Measurements from ENCODE around the gene CCL8.
"Not testable (repeated sequence)": the region's sequence is repeated elsewhere in the genome, so short reads cannot be mapped to it uniquely, and the experiment has no call there.

CCL8 gene

DNA sequence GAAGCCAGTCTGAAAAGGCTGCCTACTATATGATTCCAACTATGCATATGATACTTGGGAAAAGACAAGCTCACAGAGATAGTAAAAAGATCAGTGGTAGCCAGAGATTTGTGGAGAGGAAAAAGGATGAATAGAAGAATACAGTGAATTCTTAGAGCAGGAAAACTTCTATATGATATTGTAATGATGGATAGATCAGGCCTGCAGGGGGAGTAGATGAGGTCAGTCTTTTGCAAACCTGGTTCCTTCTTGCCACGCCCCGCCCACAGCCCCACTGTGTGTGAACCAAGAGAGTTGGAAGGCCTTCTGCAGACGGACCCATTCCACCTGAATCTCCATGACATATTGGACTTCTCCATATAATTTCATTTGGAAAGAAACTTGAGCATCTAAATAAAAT is 761 bp upstream of the CCL8 start:
- peak; percentile 56 to 77 for DNase-seq

DNA sequence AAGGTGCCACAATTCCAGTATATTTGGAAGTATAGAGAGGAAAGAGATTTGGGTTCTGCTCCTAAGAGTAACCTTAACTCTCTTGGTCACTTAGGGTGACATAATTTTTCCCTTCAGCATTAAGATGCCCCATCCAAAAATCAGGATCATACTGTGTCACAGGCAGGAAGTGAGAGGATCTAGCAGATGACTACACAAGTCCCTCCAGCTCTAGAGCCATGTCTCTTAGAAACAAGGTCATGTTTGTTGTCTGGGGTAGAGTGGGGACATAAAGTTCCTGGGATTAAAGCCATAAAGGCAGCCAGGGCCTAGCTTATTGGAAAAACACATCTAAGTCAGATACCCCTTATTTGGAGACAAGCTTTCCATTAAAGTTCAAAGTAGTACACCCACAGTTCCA is 2.7 kb downstream of the CCL8 start:
- DNase-seq, result no peak

DNA sequence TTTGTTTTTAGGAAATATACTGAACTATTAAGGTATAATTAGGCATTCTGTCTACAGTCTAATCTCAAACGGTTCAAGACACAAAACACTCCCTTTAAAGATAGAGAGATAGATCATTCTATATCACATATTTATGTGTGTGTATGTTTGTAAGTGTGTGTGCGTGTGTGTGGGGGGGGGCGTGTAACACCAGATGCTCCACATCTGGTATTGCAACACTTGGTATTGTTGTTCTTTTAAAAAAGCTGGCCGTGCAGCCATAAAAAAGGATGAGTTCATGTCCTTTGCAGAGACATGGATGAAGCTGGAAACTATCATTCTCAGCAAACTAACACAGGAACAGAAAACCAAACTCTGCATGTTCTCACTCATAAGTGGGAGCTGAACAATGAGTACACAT is 8.3 kb downstream of the CCL8 start:
- DNase-seq, result not testable (repeated sequence)

DNA sequence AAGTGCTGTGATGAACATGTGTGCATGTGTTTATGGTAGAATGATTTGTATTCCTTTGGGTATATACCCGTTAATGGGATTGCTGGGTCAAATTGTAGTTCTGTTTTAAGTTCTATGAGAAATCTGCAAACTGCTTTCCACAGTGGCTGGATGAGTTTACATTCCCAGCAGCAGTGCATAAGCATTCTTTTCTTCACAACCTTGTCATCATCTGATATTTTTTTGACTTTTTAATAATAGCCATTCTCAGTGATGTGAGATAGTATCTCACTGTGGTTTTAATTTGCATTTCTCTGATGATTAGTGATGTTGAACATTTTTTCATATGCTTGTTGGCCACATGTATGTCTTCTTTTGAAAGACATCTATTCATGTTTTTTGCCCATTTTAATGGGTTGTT is 18.5 kb downstream of the CCL8 start:
- DNase-seq, result no peak

DNA sequence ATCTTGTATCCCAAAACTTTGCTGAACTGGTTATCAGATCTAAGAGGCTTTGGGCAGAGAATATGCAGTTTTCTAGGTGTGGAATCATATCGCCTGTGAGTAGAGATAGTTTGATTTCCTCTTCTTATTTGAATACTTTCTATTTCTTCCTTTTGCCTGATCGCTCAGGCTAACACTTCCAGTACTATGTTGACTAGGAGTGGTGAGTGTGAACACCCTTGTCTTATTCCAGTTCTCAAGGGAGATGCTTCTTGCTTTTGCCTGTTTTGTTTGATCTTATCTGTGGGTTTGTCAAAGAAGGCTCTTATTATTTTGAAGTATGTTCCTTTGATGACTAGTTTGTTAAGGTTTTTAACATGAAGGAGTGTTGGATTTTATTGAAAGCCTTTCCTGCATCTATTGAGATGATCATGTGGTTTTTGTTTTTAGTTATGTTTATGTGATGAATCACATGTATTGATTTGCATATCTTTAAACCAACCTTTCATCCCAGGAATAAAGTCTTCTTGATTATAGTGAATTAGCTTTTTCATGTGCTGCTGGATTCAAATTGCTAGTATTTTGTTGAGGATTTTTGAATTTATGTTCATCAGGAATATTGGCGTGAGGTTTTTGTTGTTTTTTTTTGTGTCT is 20.0 kb downstream of the CCL8 start:
- no peak for DNase-seq

DNA sequence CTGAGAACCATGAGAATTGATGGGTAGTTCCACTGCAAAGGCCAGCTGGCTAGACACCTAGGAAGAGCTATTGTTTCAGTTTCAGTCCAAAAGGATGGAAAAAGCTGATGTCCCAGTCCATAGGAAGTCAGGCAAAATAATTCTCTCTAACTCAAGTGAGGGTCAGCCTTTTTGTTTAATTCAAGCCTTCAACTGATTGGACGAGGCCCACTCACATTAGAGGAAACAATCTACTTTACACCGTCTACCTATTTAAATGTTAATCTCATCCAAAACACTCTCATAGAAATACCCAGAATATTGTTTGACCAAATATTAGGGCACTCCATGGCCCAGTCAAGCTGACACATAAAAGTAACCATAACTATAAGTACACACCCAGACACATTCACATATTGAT is 22.7 kb downstream of the CCL8 start:
- no peak for DNase-seq

DNA sequence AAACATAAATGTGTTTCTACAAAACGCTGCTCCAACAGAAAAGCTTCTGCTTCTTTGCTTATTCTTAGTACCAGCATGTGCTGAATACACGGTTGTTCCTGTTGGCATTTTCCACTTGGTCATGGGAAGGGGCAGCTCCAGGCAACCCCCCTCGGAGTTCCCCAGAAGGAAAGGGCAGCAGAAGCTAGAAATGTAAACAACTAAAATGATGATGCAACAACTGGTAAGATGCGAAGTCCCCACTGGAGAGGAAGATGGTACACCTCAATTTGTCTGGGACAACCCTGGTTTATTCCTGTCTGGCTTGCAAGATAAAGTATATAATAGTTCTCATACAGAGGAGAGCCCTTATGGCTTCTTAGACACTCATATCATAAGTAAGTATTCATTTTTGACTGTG is 27.8 kb downstream of the CCL8 start:
- no peak for DNase-seq

DNA sequence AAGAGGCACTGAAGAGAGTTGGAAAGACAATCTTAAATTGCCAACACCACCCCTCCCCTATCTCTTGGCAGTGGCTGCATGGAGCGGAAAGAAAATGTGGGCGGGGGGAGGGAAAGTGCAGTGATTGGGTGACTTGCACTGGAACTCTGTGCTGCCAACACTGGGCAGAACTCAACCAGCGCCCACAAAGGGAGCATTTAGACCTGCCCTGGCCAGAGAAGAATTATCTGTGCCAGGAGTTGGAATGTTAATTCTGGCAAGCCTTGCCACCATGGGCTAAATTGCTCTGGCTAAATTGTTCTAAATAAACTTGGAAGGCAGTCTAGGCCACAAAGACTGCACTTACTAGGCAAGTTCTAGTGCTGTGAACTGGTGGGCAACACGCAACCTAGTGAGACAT is 30.5 kb downstream of the CCL8 start:
- DNase-seq, result no peak

DNA sequence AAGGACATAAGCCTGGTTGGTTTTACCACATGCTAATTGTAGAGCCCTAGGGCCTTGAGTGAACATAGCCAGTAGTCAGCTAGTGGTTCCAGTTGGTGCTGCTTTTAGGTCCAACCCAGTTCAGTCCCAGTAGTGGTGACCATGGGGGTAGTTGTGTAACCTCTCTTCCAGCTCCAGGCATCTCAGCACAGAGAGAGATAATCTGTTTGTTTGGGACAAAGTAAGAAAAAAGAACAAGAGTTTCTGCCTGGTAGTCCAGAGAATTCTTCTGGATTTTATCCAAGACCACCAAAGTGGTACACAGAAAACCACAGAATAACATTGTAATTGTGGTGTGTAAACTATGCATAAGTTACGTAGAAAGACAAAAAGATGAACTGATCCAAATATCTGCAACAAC is 31.9 kb downstream of the CCL8 start:
- no peak for DNase-seq

DNA sequence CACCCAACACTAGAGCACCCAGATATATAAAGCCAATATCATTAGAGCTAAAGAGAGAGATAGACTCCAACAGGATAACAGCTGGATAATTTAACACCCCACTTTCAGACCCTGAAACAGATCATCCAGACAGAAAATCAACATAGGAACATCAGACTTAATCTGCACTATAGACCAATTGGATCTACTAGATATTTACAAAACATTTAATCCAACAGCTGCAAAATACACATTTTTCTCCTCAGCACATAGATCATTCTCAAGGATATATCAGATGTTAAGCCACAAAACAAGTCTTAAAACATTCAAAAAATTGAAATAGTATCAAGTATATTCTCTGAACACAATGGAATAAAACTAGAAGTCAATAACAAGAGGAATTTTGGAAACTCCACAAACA is 33.0 kb downstream of the CCL8 start:
- no peak for DNase-seq

DNA sequence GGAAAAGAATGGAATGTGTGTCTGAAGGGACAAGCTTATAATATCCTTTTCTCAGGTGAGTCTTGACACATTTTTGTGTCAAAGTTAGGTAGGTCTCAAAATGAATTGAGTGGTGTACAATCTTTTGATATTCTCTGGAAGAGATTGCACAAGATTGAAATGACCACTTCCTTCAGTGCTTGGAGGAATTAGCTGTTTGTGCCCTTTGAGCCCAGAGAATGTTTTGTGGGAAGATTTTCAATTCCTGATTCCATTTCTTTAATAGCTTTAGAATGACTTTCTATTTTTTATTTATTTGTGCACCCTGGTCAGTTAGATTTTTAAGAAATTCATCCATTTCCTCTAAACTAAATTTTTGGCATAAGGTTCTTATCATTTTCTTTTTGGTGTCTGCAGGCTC is 35.4 kb downstream of the CCL8 start:
- no peak for DNase-seq

DNA sequence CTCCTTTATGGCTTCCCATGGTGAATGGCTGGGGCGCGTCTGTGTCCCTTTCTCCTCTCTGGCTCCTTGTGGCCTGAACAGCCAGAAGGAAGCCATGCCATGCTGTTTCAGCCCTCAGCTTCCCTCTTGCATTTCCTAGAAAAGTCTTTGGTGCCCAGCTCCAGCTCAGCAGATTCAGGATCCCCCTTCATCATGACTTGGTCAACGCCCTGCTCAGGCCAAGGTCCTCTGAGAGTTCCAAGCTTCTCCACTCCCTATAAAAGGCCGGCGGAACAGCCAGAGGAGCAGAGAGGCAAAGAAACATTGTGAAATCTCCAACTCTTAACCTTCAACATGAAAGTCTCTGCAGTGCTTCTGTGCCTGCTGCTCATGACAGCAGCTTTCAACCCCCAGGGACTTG is 37.0 kb downstream of the CCL8 start, which contains the start of gene CCL13:
CCL13 (plus strand) TSS at position 287 of the 400 bp plus-strand sequence; CDS start at position 334, 47 bp downstream.
- no peak for DNase-seq

DNA sequence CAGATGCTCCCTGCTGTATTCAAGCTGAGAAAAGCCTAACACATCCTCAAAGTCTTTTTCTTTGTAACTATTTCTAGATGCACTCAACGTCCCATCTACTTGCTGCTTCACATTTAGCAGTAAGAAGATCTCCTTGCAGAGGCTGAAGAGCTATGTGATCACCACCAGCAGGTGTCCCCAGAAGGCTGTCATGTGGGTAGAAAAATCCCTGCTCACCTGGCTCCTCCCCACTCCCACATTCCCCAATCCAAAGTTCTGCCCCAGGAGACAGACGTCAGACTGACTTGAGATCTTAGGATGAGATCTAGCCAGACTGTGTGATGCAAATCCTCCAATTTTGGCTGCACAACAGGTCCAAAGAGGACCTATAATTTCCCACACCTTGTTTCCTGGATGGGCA is 38.2 kb downstream of the CCL8 start:
- no peak for DNase-seq

DNA sequence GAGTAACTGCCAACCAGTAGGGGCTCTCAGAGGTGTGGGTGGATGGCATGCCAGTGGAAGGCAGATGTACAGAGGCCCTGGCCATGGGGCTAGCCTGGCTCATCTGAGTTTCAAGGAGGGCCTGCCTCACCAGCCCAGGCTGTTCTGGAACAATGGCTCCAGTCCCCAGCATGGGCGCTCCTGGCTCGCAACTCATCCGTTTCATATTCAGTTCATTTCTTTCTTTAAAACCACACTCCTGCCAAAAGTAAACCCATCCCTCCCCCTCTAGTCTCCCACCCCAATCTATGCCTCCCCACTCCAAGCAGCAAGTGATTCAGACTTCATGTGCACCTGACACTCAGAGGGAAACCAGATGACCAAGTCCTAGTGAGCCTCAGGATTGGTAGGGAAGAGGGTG is 39.4 kb downstream of the CCL8 start:
- DNase-seq, result no peak

DNA sequence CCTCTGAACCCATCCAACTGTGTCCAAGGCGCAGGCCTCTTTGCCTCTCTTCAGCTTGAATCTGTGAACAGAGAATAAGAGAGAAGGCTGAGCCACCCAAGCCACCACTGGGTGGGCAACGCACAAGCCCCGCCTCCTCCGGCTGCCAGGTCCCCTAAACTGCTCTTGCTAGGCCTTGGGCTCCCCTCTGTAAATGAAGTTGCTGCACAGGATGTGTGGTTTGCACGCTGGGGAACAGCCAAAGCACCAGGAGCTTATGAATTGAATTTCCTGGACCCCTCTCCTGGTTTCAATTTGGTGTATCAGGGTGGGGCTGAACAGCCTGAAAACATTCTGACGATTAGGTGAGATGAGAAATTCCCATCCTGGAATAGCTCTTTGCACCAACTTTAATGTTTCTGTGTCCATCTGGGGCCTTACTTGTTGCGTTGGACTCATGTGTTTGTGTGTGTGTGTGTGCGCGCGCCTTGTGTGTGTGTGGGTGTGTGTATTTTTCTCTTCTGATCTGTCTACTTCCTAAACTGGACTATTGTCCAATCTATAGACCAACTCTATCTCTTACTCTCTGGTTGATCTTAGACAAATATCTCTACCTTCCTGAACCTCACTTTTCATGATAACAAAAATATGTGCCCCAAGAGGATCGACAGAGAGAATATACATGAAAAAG is 41.5 kb downstream of the CCL8 start:
- peak in 1 of 2 donors; percentile 61 for DNase-seq

DNA sequence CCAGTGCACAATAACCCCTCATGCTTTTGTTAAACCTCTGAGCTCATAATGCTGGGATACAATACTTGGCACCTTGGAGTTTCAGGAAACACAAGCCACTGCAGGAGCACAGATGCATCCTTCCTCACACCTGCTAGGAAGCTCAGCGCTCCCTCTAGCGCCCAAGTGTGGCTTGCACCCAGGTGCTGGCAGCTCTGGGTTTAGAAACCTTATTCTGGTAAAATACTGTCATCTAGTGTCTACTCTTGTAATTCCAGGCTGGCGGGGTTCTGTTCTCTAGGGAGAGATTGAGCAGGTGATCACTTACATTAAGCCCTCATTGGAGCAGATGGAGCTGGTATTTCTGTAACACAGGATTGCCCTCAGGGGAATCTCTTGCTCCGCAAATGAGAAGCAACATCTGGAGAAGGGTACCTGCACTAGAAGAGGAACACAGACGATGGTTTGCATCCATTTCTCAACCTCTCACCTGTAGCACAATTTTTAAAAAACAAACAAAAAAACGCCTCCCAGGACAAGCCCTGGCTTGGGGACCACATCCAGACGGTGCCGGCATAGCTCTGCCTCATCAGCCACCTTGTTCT is 42.3 kb downstream of the CCL8 start:
- DNase-seq, result peak; percentile 77 to 96

DNA sequence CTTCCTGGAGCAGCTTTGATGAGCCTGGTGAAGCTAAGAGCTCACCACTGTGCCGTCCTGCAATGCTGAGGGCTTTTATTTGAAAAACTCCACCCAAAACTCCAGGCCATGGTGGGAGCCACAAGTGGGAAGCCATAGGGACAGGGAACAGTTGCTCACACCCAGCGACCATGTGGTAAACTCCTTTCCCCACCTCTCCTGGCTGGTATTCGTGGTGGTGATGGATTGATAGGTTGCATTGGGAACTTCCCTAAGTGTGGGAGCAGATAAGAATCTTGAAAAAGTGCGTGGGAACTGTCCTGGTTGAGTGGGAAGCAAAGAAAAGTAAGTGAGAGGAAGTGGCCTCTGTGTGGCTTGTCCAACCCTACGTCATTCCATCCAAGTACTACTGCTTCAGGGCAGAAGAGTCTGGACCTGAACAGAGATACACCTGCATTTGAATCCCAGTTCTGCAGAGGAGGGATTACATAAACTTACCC is 44.0 kb downstream of the CCL8 start, which contains the start of gene CCL1:
CCL1 (minus strand) TSS at position 51 of the 479 bp plus-strand sequence. CDS start 72 bp downstream, outside the sequence.
- peak; percentile 70 to 92 for DNase-seq

DNA sequence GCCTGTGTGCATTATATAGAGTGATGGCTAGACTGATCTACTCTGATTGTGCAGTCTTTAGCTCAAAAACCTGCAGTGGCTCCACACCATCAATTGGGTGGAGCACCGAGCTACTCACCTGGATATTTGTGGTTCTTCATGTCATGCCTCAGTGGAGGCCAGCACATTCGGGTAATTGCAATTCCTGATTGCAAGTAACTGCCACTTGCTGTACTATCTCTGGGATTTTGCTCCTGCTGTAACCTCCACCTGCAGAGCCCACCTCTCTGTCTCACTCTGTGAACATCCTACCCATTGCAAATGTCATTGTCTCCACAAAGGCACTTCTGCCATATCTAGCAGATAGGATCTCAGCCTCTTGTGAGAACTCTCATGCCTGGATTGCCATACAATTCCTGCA is 45.5 kb downstream of the CCL8 start:
- DNase-seq, result no peak

DNA sequence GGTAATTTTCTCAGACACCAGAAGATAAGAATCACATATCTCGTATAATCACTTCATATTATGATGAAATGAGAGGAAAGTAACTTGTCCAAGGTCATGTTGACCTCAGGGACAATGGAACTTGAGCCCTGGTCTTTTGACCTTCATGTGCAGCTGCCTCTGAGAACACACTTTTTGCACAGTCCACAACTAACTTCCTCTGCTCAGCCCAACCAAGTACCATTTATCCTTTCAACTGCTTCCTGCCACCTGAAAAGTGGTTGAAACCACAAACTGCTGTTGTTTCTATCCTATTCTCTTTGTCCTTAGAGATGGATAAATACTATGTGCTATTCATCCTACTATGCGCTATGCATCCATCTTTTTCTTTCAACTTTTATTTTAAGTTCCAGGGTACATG is 46.1 kb downstream of the CCL8 start:
- DNase-seq, result no peak

DNA sequence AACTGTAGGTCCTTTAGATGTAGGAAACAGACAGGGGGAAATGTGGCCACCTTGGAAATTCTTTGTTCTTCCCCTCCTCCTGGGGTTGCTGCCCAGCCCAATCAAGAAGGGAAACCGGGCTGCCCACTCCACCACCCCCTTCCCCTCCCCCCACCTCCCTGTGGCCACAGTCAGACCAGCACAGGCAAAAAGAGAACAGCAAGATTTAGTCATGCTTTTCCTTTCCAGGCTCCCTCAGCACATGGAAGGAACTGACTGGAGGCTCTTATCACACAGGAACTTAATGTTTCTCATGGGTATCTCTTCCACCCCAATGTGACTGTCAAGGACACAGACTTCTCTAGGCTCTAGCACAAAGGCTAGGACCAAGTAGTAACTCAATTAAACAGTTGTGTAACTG is 46.8 kb downstream of the CCL8 start:
- peak; percentile 87 to 94 for DNase-seq

DNA sequence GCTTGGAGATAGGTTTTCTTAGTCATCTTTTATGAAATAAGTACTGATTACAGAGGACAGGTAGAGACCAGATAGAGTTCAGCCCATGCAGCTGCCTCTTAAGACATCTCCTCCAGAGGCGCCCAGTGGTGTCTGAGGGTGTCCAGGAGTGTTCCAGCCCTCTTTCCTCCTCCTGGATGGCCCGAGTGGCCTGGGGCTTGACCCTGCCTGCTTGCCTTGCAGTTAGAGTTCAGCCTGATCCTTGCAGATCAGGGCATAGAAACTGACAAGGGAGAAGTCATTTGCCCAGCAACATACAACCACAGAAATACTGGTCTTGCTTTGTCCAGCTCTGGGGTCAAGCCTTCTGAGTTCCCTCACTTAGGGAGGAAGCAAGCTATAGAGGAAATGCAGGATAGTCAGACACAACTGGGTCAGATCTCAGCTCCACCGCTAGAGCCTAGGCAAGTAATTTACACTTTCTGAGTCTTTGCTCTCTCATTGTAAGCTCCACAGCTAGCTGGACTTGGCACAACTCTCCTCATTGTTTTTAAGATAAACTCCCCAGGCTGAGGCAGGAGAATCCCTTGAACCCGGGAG is 47.4 kb downstream of the CCL8 start:
- DNase-seq, result peak in 1 of 2 donors; percentile 53

DNA sequence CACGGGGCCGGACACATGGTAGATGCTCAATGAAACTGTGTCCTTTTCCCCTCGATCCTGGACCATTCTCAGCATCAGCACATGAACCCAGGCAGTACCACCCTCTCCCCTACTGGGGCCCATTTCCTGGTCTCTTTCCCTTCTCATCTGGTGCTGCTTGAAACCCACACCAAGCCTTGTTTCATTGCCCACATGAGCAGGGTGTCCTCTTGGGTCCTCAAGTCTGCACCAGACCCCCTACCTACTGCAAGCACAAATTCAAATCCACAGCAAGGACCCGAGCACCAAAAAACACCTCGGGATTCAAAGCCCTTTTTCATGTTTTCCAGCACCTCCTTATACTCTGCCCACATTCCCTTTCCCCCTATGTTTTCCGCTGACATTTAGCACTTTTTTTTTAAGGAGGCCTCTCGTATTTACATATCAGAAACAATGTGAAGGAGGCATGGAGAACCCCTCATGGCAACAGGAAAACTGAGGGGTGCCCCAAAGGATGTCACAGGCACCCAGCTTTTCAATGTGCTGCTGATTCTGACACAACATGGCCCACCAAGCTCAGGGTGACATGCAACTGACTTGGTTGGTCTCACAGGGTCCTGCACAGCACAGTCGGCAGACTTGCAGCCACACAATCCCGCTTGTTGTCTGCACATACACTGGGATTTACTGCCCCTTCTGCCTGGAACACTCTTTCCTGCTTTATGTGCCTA is 48.4 kb downstream of the CCL8 start:
- no peak for DNase-seq
